Sigmoid colon (tissue), 4 donors: ENCODE data around the gene ERMAP.

Experiments
- EP300 ChIP-seq, 4 donors: sonication (generic); formaldehyde crosslinking; IDR thresholded peaks; one replicate each; pipeline ENCODE4 v1.6.1; 2017; ENCODE audit warnings: antibody characterized with exemption in 4 of 4
- TF ChIP-seq, protein P1 (sequence below), 4 experiments: fragments of 450-650 bp in 3 of 4; fragments of 200-600 bp in 1 of 4; IDR thresholded peaks; one replicate each; pipeline ENCODE4 v1.5.1; 2016 to 2019; ENCODE audit warnings: antibody characterized with exemption in 4 of 4, mild to moderate bottlenecking in 3 of 4, moderate library complexity in 2 of 4

DNA sequence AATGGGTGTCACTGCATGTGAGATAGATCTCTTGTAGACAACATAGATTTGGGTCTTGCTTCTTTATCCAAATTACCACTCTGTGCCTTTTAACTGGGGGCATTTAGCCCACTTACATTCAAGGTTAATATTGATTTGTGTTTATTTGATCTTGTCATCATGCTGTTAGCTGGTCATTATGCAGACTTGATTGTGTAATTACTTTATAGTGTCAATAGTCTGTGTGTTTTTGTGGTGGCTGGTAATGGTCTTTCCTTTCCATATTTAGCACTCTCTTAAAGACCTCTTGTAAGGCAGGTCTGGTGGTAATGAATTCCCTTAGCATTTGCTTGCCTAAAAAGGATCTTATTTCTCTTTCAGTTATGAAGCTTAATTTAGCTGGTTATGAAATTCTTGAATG, 59.1 kb downstream of the ERMAP start:
- TF ChIP-seq EP300 (IDR thresholded peaks at IDR 0.05) = no peak
- TF ChIP-seq, protein P1, sequence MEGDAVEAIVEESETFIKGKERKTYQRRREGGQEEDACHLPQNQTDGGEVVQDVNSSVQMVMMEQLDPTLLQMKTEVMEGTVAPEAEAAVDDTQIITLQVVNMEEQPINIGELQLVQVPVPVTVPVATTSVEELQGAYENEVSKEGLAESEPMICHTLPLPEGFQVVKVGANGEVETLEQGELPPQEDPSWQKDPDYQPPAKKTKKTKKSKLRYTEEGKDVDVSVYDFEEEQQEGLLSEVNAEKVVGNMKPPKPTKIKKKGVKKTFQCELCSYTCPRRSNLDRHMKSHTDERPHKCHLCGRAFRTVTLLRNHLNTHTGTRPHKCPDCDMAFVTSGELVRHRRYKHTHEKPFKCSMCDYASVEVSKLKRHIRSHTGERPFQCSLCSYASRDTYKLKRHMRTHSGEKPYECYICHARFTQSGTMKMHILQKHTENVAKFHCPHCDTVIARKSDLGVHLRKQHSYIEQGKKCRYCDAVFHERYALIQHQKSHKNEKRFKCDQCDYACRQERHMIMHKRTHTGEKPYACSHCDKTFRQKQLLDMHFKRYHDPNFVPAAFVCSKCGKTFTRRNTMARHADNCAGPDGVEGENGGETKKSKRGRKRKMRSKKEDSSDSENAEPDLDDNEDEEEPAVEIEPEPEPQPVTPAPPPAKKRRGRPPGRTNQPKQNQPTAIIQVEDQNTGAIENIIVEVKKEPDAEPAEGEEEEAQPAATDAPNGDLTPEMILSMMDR (IDR thresholded peaks at IDR 0.05) = no peak
